CD4-positive, CD25-positive, alpha-beta regulatory T cell (primary cell): Measurements from ENCODE around the gene OAS3. TPM values are rescaled to one million over a fixed set of nuclear protein-coding genes. Genes with fewer than 3 reads are reported as not detected.

Source experiments
- ATAC-seq, 2 donors: fragments of 150-1000 bp; cut with Tn5 transposase; one replicate each; pipeline ENCODE4 v1.10.0; 2021; ENCODE audit warnings: low read depth in 2 of 2, moderate number of reproducible peaks in 2 of 2, moderate library complexity in 1 of 2
- DNase-seq, 3 donors: peaks; one replicate each; pipeline versions ENCODE4 v3.0.0 to v3.0.0-alpha.2; 2012 to 2022; ENCODE audit warnings: mixed read lengths in 1 of 3
- H3K27ac ChIP-seq: one replicate; pipeline ENCODE4 v1.7.0; 2013; ENCODE audit warnings: mild to moderate bottlenecking, low read length; ENCODE audit not compliant: insufficient read depth, poor library complexity, severe bottlenecking
- H3K27me3 ChIP-seq: one replicate; pipeline ENCODE4 v1.7.0; 2013; ENCODE audit warnings: low read length; ENCODE audit not compliant: control insufficient read depth, insufficient read depth
- H3K36me3 ChIP-seq: one replicate; pipeline ENCODE4 v1.7.0; 2013; ENCODE audit warnings: mild to moderate bottlenecking, low read length, moderate library complexity; ENCODE audit not compliant: control insufficient read depth, insufficient read depth
- H3K4me1 ChIP-seq: 2 replicates; pipeline ENCODE4 v1.7.0; 2013; ENCODE audit warnings: mild to moderate bottlenecking, low read length; ENCODE audit not compliant: insufficient read depth, control insufficient read depth, poor library complexity, severe bottlenecking
- H3K4me3 ChIP-seq: one replicate; pipeline ENCODE4 v1.7.0; 2013; ENCODE audit warnings: low read depth, mild to moderate bottlenecking, low read length, moderate library complexity
- H3K9me3 ChIP-seq, 2 experiments: 1 replicate in 1 of 2; 2 replicates in 1 of 2; pipeline ENCODE4 v1.7.0; 2013; ENCODE audit warnings: low read length in 2 of 2, mild to moderate bottlenecking in 1 of 2, moderate library complexity in 1 of 2; ENCODE audit not compliant: control insufficient read depth in 2 of 2
- H3K27ac Mint-ChIP-seq, 3 donors: one replicate each; pipeline ENCODE4 v1.8.0; 2020 to 2022; ENCODE audit warnings: mild to moderate bottlenecking in 3 of 3, mixed read lengths in 3 of 3, moderate library complexity in 2 of 3
- H3K27me3 Mint-ChIP-seq: one replicate; pipeline ENCODE4 v1.8.0; 2022; ENCODE audit warnings: mild to moderate bottlenecking, mixed read lengths
- H3K36me3 Mint-ChIP-seq: one replicate; pipeline ENCODE4 v1.8.0; 2020; ENCODE audit warnings: mixed read lengths
- H3K4me1 Mint-ChIP-seq, 4 donors: one replicate each; pipeline ENCODE4 v1.8.0; 2020 to 2022; ENCODE audit warnings: mixed read lengths in 4 of 4, mild to moderate bottlenecking in 1 of 4
- H3K4me3 Mint-ChIP-seq, 4 donors: one replicate each; pipeline ENCODE4 v1.8.0; 2020 to 2022; ENCODE audit warnings: mild to moderate bottlenecking in 4 of 4, mixed read lengths in 4 of 4, moderate library complexity in 3 of 4
- H3K9me3 Mint-ChIP-seq, 7 donors: one replicate each; pipeline ENCODE4 v1.8.0; 2020 to 2022; ENCODE audit warnings: mixed read lengths in 7 of 7, mild to moderate bottlenecking in 3 of 7, moderate library complexity in 2 of 7
- polyA plus RNA-seq, 4 donors: library from polyadenylated mRNA; unstranded; fragments of 300-500 nt; fragmentation: Illumina TruSeq; gene quantifications; one replicate each; pipeline ENCODE4 v1.2.3, GENCODE V29; 2021
- total RNA-seq: library from RNA; stranded (reverse); gene quantifications from one replicate; pipeline ENCODE4 v1.2.3, GENCODE V29; 2022

The OAS3 gene
- total and polyA plus RNA-seq, 5 donors from 2014 or later, result 12.2 to 36.5 (median 16.7) TPM

GRCh38 chr12:113006641-113007040 is 68.4 kb downstream of the OAS3 start:
- Mint-ChIP-seq H3K4me3 (no peak overlapping the region), H3K36me3 (peaks cover 63% of the 10 kb centered on the region), H3K4me1 (peaks cover 0 to 9% (median under 1%) of the 10 kb centered on the region in 4 donors), H3K9me3 (peaks cover 0 to 9% (median 7%) of the 10 kb centered on the region in 7 donors), H3K27ac (peak overlapping the region in 2 of 3 donors; percentile 9 to 17), H3K27me3 (no peaks in the 10 kb centered on the region)
- Histone ChIP-seq H3K27ac (no peak overlapping the region), H3K4me3 (no peak overlapping the region), H3K4me1 (no peaks in the 10 kb centered on the region), H3K36me3 (peaks cover 95% of the 10 kb centered on the region), H3K27me3 (no peaks in the 10 kb centered on the region), H3K9me3 (peaks cover 11 to 14% of the 10 kb centered on the region in 2 experiments)
- DNase-seq, result no peak
- no peak for ATAC-seq

DNA sequence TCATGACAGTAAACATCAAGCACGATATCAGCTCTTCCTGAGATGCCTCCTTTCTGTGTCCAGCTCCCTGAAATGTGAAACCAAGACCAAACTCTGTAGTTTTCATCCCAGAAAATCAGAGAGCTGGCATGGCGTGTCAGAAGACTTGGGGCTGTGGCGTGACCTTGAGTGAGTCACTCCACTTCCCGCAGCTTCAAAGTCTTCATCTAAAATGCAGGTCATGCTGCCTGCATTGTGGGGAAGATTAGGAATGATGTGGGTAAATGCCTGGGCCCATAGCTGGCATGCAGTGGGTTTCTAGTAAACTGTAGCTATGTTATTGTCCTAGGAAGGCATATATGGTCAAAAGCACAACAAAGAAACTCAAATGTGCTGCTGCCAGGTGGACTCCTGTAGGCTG is 68.9 kb downstream of the OAS3 start:
- Histone ChIP-seq H3K36me3 (peaks cover 92% of the 10 kb centered on the region), H3K9me3 (peaks cover 11 to 15% of the 10 kb centered on the region in 2 experiments), H3K4me1 (no peaks in the 10 kb centered on the region), H3K27ac (no peak overlapping the region), H3K27me3 (no peaks in the 10 kb centered on the region), H3K4me3 (no peak overlapping the region)
- H3K4me3 Mint-ChIP-seq, result no peak overlapping the region
- no peaks in the 10 kb centered on the region for H3K27me3 Mint-ChIP-seq
- no peak for DNase-seq
- H3K4me1 Mint-ChIP-seq, result peaks cover 0 to 9% (median under 1%) of the 10 kb centered on the region in 4 donors
- ATAC-seq, result no peak
- H3K27ac Mint-ChIP-seq, result peak overlapping the region in 2 of 3 donors; percentile 9 to 17
- peaks cover 0 to 12% (median 7%) of the 10 kb centered on the region in 7 donors for H3K9me3 Mint-ChIP-seq
- H3K36me3 Mint-ChIP-seq, result peaks cover 65% of the 10 kb centered on the region

GRCh38 chr12:113010701-113011100 is 72.4 kb downstream of the OAS3 start:
- peaks cover 49% of the 10 kb centered on the region for H3K36me3 Mint-ChIP-seq
- no peak overlapping the region for H3K4me3 ChIP-seq
- peaks cover 0 to 12% (median 7%) of the 10 kb centered on the region in 7 donors for H3K9me3 Mint-ChIP-seq
- H3K27me3 Mint-ChIP-seq, result no peaks in the 10 kb centered on the region
- peaks cover 0 to 9% (median 3%) of the 10 kb centered on the region in 4 donors for H3K4me1 Mint-ChIP-seq
- H3K27ac Mint-ChIP-seq, result peak overlapping the region in 1 of 3 donors; percentile 7
- no peak overlapping the region for H3K27ac ChIP-seq
- DNase-seq (no peak), ATAC-seq (no peak)
- no peaks in the 10 kb centered on the region for H3K27me3 ChIP-seq
- no peak overlapping the region for H3K4me3 Mint-ChIP-seq
- no peaks in the 10 kb centered on the region for H3K4me1 ChIP-seq
- H3K9me3 ChIP-seq, result peaks cover 11 to 15% of the 10 kb centered on the region in 2 experiments
- H3K36me3 ChIP-seq, result peaks cover 60% of the 10 kb centered on the region

GRCh38 chr12:113014565-113014964 is 76.3 kb downstream of the OAS3 start:
- Histone ChIP-seq H3K27ac (no peak overlapping the region), H3K4me3 (no peak overlapping the region), H3K27me3 (no peaks in the 10 kb centered on the region), H3K4me1 (no peaks in the 10 kb centered on the region), H3K36me3 (peaks cover 23% of the 10 kb centered on the region), H3K9me3 (peaks cover 11 to 15% of the 10 kb centered on the region in 2 experiments)
- Mint-ChIP-seq H3K4me1 (peaks cover 0 to 4% (median 3%) of the 10 kb centered on the region in 4 donors), H3K27ac (no peak overlapping the region), H3K36me3 (peaks cover 29% of the 10 kb centered on the region), H3K27me3 (no peaks in the 10 kb centered on the region), H3K9me3 (peaks cover 0 to 12% (median 7%) of the 10 kb centered on the region in 7 donors), H3K4me3 (no peak overlapping the region)
- no peak for ATAC-seq
- no peak for DNase-seq

GRCh38 chr12:113016796-113017195 is 78.5 kb downstream of the OAS3 start:
- ATAC-seq (no peak), DNase-seq (no peak)

DNA sequence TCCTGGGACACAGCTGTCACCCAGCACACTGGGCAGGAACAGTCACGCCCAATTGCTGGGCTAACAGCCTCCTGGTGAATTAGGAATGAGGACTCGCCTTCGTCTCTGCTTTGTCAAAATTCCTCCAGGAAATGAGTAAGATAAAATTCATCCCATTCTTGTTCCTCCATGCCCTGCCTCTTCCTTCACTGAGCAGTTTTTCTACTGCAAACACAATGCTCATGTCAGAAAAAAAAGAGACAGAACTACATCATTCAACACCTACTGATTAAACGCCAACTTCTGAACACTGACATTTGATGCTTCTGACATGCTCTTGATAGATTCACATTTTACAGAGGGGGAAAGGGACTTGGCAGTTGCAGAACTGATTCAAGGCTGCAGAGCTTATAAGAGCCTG is 80.8 kb downstream of the OAS3 start:
- peaks cover 0 to 2% (median 0%) of the 10 kb centered on the region in 7 donors for H3K9me3 Mint-ChIP-seq
- DNase-seq, result no peak

More at GRCh38 chr12:113016796-113017195, 78.5 kb downstream of the OAS3 start:
- peaks cover 0 to 2% (median 0%) of the 10 kb centered on the region in 7 donors for H3K9me3 Mint-ChIP-seq
- H3K36me3 Mint-ChIP-seq, result peaks cover 7% of the 10 kb centered on the region
- no peaks in the 10 kb centered on the region for H3K9me3 ChIP-seq
- no peaks in the 10 kb centered on the region for H3K4me1 ChIP-seq
- no peaks in the 10 kb centered on the region for H3K27me3 ChIP-seq
- no peak overlapping the region for H3K4me3 ChIP-seq
- H3K27ac Mint-ChIP-seq, result no peak overlapping the region
- no peak overlapping the region for H3K27ac ChIP-seq
- H3K4me1 Mint-ChIP-seq, result peaks cover 0 to 4% (median 2%) of the 10 kb centered on the region in 4 donors
- H3K27me3 Mint-ChIP-seq, result no peaks in the 10 kb centered on the region
- no peak overlapping the region for H3K4me3 Mint-ChIP-seq
- peaks cover under 1% of the 10 kb centered on the region for H3K36me3 ChIP-seq

DNA sequence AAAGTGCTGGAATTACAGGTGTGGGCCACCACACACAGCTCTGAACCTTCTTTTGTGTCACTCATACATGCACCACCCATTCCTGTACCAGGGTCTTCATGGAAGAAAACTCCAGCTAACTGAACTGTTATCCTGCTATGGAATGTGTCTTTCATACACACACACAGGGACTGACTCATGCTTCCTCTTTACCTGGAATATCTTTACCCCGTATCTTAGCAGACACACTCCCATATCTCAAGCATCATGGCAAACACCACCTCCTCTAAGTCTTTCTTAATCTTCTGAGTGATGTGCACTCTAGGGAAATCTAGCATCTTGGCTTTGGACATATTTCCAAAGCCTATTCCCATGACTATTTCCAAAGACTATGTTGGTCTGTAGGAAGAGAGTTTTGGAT is 83.2 kb downstream of the OAS3 start:
- ATAC-seq (no peak), DNase-seq (no peak)
- Histone ChIP-seq H3K36me3 (no peaks in the 10 kb centered on the region), H3K4me3 (no peak overlapping the region), H3K4me1 (no peaks in the 10 kb centered on the region), H3K27ac (no peak overlapping the region), H3K27me3 (no peaks in the 10 kb centered on the region), H3K9me3 (no peaks in the 10 kb centered on the region)
- no peaks in the 10 kb centered on the region for H3K4me1 Mint-ChIP-seq
- no peak overlapping the region for H3K27ac Mint-ChIP-seq
- peaks cover 3% of the 10 kb centered on the region for H3K36me3 Mint-ChIP-seq
- no peaks in the 10 kb centered on the region for H3K9me3 Mint-ChIP-seq
- no peak overlapping the region for H3K4me3 Mint-ChIP-seq
- H3K27me3 Mint-ChIP-seq, result no peaks in the 10 kb centered on the region

More for the DNA sequence above, 80.8 kb downstream of the OAS3 start:
- no peaks in the 10 kb centered on the region for H3K9me3 ChIP-seq
- H3K27me3 ChIP-seq, result no peaks in the 10 kb centered on the region
- no peak overlapping the region for H3K27ac Mint-ChIP-seq
- no peak for ATAC-seq
- H3K4me3 ChIP-seq, result no peak overlapping the region
- no peak overlapping the region for H3K27ac ChIP-seq
- H3K36me3 ChIP-seq, result no peaks in the 10 kb centered on the region
- H3K4me3 Mint-ChIP-seq, result no peak overlapping the region
- H3K4me1 Mint-ChIP-seq, result no peaks in the 10 kb centered on the region
- H3K36me3 Mint-ChIP-seq, result peaks cover 3% of the 10 kb centered on the region
- no peaks in the 10 kb centered on the region for H3K4me1 ChIP-seq
- no peaks in the 10 kb centered on the region for H3K27me3 Mint-ChIP-seq
